ENCODE data around the gene ZNF577.

The ZNF577 gene

GRCh38 chr19:51861870-51862622, 25.7 kb downstream of the ZNF577 start:
- DNase-seq: no peak

- no peak for DNase-seq
These were observed 50.6 kb downstream of the ZNF577 start for GRCh38 chr19:51837145-51837544.

GRCh38 chr19:51830274-51830673, 57.5 kb downstream of the ZNF577 start:
- no peak for DNase-seq

GRCh38 chr19:51824281-51825005, 63.3 kb downstream of the ZNF577 start:
- DNase-seq: no peak

- no peak for DNase-seq
These were observed 64.8 kb downstream of the ZNF577 start for GRCh38 chr19:51822946-51823345.

- DNase-seq: no peak
These were observed 65.4 kb downstream of the ZNF577 start for GRCh38 chr19:51822325-51822724.

- no peak for DNase-seq
These were observed 65.8 kb downstream of the ZNF577 start for GRCh38 chr19:51821921-51822320.

- no peak for DNase-seq
These were observed 66.3 kb downstream of the ZNF577 start for GRCh38 chr19:51821456-51821855.

Data from SIG-M5 (cell line).